ENCODE data around the gene ARHGEF6.

GRCh38 chrX:136647677-136648360, 132.9 kb downstream of the ARHGEF6 start, which contains the start of gene CD40LG:
- no peak for TF ChIP-seq CTCF (IDR thresholded peaks at IDR 0.05)
- TF ChIP-seq POLR2A (IDR thresholded peaks at IDR 0.05), result no peak
